ENCODE data around the gene BMS1.
"Not testable (repeated sequence)": the region's sequence is repeated elsewhere in the genome, so short reads cannot be mapped to it uniquely, and the experiment has no call there.

Gene BMS1

DNA sequence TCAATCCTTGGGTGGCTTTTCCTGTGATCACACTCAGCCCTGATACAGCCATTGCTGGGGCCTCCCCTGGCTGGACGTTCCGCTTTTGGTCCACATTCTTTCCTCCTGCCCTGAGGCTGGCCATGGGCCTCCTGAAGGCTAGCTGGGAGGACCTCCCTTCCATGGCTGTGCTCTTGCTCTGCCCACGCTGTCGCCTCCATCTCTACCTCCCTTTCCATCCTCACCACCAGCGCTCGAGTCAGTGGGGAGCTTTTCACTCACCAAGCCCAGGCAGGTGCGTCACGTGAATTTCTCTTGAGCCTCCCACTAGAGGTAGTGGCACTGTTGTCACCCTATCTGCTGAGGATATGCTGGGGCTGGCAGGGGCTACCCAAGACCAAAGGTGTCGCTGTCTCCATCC, 85.9 kb downstream of the BMS1 start:
- DNase-seq, result no peak

DNA sequence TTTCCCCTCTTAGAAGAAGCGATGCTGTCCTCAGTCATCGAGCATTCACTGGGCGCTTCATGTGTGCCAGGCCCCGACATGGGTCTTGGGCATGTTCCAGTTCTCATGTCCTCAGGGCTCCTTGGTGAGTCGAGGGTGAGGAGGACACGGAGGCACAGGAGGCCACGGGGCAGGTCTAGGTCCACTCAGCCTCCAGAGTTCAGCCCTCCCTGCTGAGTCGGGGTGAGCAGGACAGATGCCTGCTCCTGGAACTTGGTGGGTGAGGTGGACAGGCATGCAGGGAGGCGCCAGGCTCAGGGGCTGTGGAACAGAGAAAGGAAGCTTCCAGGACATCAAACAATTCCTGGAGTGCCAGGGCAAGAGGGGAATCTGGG, 87.4 kb downstream of the BMS1 start:
- DNase-seq, result no peak

DNA sequence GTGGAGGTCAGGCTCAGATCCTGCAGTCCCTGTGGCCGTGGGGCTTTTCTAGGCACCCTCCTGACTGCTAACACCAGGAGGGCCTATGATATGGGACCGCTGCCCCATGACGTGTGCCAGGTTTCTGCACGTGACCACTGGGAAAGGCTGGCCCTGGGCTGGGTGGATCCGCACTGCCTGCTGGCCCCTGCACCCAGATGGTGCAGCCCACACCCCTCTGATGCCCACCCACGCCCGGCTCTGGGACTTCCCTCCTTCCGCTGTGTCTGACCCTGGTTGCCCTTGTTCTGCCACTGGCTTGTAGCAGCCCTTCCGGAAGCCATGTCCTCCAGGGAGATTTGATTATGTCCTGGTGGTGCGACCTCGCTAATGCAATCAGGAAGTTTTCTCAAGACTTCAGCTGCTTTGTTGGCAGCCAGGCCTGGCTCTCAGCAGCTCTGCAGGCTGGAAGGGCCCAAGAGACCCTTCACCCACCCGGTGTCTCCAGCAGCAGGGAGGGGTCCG, 88.6 kb downstream of the BMS1 start:
- not testable (repeated sequence) for DNase-seq

DNA sequence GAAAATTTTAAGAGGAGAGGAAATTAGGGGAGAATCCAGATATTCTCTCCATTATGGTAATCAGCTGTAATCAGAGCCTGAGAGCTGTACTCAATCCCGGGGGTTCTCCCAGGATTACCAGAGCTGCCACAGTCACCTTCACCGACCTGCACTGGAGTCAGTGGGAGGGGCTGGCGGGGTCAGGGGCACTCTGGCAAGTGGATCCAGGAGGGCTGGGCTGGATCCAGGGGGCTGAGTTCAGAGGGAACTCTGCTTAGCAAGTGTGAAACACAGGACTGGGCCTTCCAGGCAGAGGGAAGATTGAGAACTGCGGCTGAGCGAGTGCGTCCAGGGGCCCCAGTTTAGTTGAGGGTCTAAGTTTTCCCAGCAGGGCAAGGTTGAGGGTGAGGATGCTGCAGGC, 89.2 kb downstream of the BMS1 start:
- no peak for DNase-seq

DNA sequence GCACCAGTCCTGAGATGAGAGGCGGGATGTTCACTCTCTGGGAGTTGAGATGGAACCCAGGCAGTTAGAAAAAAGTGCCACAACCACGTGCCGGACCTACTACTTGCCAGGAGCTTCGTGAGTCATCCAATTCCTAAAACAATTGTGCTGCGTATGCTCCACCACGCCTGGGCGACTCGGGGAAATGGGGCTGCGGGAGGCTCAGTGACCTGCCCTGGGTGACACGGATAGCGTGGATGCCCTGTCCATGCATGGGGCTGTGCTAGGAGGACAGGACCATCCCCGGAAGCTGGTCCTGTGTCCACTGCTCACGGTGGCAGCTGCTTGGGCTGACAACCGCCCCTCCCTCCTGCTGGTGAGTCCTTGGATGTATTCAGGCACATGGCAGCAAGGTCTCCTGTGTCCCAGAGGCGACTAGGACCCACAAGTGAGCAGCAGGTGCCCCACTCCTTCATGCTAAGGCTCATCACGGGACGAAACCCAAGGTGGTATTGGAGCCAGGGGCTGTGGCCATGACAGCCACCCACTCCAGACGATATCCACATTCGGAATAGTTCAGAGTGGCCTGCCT, 90.4 kb downstream of the BMS1 start:
- no peak for DNase-seq

DNA sequence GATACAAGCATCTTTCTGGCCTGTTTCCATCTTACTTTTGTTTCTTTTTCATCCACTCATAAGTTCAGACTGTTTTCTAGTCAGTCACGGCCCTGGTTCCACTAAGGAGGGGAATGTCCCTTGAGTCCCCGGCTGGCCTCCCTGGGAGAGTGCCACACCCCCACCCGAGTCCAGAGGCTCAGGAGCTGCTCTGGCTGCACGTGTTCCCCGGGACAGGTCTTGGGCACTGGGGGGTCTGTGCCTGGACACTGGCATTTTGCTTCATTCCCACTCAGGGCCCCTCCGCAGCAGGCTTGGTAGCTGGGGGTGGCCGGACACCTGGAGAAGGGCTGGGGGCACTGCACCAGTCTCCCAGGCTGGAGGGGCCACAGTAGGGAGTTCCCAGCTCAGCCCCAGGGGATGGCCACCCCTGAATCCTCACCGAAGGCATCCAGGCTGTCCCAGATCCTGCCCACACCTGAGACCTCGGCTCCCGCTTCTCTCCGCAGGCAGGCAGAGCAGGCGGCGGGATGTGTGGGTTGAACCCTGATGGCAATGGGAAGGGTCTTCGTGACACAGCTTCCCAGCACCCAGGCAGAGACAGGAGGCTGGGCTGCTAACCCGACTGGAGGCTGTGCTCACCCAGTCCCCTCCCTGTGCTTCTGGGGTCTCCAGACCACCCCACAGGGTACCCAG, 92.3 kb downstream of the BMS1 start:
- no peak for DNase-seq

DNA sequence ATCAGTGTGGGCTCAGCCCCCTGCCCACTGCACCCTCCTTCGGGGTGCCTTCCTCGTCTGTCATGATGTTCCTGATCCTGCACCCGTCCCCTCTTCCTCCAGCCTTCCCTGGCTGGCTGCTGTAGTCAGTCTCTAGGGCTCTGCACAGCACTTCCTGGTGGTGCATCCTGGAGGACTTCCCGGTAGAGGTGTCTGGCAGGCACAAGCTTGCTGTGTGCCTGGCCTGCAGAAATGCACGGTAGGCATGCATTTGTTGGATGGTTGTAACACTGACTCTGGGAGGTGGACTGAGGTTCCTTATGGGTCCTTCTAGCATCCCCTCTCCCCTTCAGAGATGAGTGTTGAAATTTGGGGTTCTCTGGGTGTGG, 92.8 kb downstream of the BMS1 start:
- DNase-seq, result no peak

DNA sequence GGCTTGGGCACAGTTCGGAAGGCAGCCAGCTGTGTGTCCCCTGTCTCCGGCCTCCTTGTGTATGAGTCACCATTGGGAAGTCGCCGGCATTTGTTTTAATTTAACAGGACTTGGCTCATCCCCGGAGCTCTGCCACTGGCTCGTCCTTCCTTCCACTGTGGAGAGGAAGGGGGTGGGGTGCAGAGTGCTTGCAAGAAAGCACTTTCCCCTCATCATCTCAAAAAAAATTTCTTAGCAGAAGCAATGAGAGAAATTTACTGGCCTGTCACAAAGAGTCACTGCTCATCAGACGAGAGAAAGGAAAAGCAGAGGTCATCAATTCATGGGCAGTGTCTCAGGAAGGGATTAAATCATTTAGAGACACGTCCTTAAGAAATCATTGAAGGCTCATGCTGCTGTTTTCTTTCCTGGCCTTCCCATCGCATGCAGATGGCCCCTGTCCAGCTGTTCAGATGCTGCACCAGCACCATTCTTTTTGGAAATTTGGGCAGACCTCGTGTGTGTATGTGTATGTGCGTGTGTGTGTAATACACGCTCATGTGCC, 93.3 kb downstream of the BMS1 start:
- no peak for DNase-seq

DNA sequence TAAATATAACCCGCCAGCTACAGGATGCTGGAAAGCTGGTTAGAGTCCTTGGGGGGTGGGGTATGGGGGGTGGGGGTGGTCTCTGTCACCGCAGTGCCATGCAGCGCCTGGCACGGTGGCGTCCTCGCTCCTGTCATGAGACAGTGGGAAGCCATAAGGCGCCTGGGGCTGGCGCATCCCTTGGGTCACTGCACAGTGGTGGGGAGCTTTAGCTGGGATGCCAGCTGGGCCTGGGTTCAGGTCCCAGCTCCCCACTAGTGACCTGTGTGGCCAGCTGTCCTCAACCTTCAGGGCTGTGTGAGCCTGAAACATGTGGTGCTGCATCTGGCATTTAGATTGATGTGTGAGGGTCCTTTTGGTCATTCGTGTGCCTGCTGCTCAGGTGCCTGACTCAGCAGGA, 93.9 kb downstream of the BMS1 start:
- DNase-seq, result no peak

DNA sequence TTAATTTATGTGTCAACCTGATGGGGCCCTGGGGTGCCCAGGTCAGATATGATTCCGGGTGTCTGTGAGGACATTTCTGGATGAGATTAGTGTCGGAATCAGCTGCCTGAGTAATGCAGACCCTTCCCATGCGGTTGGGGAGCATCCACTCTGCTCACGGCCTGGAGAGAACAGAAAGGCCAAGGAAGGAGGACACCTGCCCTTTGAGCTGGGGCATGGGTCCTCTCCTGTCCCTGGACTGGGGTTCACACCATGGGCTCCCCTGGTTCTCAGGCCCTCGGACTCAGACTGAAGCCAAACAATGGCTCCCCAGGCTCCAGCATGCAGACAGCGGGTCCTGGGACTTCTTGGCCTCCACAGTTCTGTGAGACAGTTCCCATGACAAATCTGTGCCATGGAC, 94.3 kb downstream of the BMS1 start:
- DNase-seq, result no peak

DNA sequence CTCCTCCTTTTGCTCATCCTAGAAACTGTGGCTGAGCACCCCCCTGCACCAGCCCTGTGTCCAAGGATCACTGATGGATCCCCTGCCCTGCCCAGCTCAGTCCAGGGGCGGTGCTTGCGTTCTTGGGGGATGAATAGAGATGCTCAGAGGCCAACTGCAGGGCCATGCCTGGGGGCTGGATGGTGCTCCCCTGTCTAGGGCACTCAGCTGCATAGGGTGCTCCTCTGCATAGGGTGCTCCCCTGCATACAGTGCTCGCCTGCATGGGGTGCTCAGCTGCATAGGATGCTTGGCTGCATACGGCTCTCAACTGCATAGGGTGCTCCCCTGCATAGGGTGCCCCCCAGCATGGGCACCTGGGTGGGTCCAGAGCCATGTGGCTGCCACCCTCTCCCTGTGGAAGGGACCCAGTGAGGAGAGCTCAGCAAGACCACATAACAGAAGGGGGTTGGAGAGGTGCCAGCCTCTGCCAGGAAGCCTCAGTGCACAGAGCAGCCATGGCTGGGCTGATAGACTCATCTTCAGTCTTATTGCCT, 95.0 kb downstream of the BMS1 start:
- no peak for DNase-seq

DNA sequence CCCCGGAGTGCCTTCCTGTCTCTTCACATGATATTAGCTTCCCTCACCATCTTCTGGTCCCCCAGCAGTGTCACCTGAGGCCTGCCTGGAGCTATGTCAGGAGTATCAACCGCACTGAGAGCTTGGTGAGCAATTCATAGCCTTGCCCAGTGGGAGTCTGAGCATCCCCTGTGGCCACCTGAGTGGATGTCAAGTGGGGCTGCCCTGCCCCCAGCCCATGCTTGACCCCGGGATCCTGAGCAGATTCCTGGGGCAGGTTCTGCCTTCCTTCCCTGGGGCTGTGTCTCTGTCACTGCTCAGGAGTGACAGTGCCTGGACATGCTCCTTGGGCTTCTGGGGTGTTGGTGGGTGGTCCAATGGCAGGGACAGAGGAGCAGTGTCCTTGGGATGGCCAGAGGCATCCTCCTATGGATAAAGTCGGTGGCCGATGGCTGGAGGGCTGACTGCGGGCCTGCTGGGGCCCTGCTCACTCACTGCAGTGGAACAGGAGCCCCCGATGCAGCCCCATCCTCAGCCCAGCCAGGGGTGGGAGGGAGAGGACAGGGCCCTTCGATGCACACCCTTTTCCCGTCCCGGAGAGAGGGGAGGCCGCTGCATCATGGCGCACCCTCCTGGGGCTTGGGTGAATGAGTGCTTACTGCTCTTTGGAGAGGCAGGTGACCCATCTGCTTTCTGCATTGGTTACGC, 95.7 kb downstream of the BMS1 start:
- no peak for DNase-seq

DNA sequence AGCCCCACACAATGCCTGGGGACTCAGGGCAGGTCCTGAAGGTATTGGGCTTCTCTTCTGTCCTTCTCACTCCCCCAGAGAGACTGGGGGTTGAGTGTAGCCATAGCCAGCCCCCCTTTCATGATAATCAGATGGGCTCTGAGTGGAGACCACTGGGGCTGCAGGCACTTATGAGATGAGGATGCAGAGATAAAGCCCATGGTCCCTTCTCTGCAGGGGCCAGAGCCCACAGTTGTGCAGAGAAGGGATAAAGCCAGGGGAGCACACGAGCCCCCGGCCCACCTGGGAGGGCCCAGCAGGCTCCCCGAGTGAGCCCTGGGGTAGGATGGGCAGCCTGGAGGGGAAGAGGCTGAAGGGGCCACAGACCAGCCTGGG, 96.2 kb downstream of the BMS1 start:
- no peak for DNase-seq

DNA sequence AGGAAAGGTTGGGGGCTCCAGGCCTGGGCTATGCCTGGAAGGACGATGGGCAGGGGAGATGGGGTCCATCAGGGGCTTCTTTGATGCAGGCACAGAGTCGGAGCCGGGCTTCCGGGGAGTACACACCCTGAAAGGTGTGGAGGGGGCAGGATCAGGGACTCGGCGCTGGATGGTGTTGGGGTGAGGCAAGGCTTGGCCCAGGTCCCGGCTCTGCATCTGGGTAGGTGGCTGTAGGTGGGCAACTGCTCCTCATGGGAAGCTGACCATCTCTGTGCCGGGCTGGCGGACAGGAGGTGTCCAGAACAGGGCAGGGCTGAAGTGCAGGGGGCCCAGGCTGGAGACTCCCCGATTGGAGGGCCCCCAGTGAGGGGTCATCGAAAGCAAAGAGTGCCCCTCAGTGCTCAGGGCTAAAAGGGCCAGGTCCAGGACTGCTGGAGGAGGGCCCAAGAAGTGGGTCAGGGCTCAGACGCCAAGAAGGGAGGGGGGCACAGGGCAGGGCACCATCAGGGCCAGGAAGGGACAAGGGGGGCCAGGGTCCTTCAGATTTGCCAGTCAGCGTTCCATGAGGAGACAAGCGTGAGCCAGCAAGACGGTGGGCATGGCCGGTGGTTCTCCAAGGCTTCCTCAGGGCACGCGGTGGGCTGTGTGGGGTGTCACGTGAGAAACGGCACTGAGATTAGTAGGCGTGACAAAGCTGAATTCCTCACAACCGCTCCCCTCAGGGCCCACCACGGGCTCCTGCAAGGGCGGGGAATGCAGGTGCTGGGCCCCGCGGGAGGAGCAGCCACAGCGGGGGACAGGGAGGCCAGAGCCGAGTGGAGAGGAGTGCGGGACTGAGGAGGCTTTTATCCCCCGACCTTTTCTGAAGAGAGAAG, 97.0 kb downstream of the BMS1 start:
- DNase-seq, result no peak

DNA sequence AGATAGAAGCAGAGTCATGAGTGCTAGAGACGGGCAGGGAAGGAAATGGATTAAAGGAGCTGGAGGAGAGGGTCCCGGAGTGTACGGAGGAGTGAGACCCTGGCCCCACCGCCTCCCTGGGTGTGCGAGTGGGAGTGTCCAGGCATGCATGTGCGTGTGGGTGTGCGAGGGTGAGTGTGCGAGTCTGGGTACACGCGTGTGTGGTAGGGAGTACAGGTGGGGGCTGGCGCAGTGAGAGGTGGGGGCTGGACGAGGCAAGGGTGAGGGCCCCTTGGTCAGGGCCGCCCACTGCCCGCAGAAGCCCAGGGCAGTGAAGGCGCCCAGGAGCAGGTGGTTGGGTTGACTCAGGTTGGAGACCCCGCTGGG, 97.6 kb downstream of the BMS1 start:
- DNase-seq, result no peak

DNA sequence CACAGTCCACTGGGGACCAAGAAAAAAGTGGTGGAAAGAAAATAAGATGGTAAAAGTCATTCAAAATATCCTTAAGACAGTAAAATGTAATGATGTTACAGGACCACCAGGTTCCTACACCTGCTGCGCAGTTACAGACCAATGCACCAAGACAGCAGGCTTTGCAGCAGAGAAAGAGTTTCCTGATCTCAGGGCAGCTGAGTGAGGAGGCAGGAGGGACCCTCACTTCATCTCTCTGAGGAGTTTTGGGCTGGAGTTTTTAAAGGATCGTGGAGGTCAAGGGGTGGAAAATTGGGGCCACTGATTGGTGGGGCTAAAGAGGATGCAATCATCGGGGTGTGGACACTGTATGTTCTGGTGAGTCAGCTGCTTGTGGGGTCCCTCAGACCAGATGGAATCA, 100.0 kb downstream of the BMS1 start:
- DNase-seq, result no peak
